ENCODE measurements around the gene FZD1.

The FZD1 gene

DNA sequence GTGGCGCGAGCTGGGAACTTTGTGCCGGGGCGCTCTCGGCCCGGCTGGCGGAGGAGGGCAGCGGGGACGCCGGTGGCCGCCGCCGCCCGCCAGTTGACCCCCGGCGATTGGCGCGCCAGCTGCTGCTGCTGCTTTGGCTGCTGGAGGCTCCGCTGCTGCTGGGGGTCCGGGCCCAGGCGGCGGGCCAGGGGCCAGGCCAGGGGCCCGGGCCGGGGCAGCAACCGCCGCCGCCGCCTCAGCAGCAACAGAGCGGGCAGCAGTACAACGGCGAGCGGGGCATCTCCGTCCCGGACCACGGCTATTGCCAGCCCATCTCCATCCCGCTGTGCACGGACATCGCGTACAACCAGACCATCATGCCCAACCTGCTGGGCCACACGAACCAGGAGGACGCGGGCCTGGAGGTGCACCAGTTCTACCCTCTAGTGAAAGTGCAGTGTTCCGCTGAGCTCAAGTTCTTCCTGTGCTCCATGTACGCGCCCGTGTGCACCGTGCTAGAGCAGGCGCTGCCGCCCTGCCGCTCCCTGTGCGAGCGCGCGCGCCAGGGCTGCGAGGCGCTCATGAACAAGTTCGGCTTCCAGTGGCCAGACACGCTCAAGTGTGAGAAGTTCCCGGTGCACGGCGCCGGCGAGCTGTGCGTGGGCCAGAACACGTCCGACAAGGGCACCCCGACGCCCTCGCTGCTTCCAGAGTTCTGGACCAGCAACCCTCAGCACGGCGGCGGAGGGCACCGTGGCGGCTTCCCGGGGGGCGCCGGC lies 870 bp downstream of the FZD1 start:
- DNase-seq (ENCODE audit: low read depth in 2 of 2), result no peak

DNA sequence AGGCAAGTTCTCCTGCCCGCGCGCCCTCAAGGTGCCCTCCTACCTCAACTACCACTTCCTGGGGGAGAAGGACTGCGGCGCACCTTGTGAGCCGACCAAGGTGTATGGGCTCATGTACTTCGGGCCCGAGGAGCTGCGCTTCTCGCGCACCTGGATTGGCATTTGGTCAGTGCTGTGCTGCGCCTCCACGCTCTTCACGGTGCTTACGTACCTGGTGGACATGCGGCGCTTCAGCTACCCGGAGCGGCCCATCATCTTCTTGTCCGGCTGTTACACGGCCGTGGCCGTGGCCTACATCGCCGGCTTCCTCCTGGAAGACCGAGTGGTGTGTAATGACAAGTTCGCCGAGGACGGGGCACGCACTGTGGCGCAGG lies 1.4 kb downstream of the FZD1 start:
- no peak for DNase-seq (ENCODE audit: low read depth in 2 of 2)

DNA sequence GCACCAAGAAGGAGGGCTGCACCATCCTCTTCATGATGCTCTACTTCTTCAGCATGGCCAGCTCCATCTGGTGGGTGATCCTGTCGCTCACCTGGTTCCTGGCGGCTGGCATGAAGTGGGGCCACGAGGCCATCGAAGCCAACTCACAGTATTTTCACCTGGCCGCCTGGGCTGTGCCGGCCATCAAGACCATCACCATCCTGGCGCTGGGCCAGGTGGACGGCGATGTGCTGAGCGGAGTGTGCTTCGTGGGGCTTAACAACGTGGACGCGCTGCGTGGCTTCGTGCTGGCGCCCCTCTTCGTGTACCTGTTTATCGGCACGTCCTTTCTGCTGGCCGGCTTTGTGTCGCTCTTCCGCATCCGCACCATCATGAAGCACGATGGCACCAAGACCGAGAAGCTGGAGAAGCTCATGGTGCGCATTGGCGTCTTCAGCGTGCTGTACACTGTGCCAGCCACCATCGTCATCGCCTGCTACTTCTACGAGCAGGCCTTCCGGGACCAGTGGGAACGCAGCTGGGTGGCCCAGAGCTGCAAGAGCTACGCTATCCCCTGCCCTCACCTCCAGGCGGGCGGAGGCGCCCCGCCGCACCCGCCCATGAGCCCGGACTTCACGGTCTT lies 1.9 kb downstream of the FZD1 start:
- DNase-seq (ENCODE audit: low read depth in 2 of 2), result no peak

DNA sequence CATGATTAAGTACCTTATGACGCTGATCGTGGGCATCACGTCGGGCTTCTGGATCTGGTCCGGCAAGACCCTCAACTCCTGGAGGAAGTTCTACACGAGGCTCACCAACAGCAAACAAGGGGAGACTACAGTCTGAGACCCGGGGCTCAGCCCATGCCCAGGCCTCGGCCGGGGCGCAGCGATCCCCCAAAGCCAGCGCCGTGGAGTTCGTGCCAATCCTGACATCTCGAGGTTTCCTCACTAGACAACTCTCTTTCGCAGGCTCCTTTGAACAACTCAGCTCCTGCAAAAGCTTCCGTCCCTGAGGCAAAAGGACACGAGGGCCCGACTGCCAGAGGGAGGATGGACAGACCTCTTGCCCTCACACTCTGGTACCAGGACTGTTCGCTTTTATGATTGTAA lies 2.5 kb downstream of the FZD1 start:
- no peak for DNase-seq (ENCODE audit: low read depth in 2 of 2)

DNA sequence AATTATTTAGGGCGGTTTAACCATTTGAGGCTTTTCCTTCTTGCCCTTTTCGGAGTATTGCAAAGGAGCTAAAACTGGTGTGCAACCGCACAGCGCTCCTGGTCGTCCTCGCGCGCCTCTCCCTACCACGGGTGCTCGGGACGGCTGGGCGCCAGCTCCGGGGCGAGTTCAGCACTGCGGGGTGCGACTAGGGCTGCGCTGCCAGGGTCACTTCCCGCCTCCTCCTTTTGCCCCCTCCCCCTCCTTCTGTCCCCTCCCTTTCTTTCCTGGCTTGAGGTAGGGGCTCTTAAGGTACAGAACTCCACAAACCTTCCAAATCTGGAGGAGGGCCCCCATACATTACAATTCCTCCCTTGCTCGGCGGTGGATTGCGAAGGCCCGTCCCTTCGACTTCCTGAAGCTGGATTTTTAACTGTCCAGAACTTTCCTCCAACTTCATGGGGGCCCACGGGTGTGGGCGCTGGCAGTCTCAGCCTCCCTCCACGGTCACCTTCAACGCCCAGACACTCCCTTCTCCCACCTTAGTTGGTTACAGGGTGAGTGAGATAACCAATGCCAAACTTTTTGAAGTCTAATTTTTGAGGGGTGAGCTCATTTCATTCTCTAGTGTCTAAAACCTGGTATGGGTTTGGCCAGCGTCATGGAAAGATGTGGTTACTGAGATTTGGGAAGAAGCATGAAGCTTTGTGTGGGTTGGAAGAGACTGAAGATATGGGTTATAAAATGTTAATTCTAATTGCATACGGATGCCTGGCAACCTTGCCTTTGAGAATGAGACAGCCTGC lies 3.1 kb downstream of the FZD1 start:
- DNase-seq (ENCODE audit: low read depth in 2 of 2), result no peak

DNA sequence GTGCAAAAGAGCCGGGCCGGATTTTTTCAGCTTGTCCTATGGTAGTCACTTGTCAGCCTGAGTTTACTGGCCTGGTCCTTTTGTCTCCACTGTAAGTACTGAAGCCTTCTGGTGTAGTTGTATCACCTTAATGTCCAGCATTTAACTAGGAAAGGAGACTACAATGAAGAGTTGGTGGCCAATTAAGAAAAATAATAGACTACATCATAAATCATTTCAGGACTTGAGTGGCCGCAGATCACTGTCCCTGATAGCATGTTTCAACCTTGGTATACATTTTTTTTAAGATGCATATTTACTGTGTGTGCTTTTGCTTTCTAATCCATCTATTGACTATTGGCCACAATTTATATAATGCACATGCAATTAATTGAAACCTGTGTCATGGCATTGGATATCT lies 6.1 kb downstream of the FZD1 start:
- no peak for DNase-seq (ENCODE audit: low read depth in 2 of 2)

DNA sequence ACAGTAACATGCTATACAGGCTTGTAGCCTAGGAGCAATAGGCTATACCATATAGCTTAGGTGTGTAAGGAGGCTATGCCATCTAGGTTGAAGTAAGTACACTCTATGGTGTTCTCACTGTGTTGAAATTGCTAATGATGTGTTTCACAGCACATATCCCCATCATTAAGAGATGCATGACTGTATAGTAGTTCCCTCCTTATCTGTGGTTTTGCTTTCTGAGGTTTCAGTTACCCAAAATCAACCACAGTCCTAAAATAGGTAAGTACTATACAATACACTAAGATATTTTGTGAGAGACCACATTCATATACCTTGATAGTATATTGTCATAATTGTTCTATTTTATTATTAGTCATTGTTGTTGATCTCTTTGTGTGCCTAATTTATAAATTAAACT lies 12.7 kb downstream of the FZD1 start:
- no peak for DNase-seq (ENCODE audit: low read depth in 2 of 2)

DNA sequence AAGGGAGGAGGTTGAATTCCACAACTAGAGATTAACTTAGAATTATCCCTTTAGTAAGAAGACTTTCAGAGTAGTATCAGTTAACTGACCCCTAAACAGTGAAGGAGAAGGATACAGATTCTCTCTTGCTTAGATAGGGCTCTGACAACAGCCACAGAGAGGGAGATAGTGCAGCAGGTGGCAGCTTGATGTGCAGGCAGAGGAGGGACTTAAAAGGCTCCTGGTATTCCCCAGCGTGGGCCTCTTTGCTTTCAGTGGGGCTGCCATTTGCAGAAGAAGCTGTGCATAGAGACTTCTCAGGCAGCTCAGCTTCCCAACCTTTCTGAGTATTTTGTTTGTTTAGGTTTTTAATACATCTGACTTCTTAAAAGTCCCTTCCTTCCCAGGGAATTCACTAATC lies 16.0 kb downstream of the FZD1 start:
- DNase-seq (ENCODE audit: low read depth in 2 of 2), result no peak

DNA sequence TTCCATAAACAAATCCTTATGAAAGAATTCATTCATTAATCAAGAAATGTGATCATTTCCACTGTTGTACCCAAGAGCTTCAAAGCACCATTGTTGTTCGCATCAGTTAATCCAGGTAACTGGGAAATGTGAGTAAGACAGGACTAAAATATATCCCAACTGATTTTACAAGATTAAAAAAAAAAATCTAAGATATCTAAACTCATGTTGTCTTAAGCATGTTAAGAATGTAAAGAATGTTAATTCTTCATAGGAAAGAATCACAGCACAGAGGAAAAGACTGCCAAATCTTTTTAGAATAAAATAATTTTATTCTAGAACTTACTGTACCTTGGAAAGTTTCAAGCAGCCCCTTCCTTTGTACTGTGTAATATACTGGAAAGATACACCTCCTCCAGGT lies 16.4 kb downstream of the FZD1 start:
- no peak for DNase-seq (ENCODE audit: low read depth in 2 of 2)

DNA sequence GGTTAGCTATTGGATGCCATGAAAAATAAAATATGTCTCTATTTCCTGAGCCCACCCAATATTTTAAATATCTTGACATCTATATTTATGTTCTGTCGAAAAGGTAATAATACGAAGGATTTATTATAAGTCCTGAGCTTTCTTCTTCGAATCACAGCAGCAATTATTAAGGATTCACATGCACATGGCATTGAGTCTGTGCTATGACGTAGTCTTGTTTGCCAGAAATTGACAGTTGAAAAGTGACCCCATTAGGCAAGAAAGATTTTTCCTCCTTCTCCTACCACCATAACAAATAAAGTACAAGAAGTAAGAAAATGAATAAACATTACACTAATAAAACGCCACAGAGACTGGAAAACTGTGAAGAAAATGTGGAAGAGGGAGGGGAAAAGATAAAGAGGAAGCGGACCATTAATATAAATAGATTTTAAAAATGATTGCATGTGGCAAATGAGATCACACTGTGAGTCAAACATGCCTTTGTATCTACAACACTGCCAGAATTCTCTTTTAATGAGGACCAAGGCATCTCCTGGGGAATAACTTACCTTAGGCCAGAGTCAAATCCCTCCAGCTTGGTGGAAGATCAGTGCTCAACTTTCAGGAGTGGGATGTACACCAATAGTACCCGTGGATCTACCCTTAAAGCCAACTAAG lies 21.6 kb downstream of the FZD1 start:
- DNase-seq (ENCODE audit: low read depth in 2 of 2), result no peak

DNA sequence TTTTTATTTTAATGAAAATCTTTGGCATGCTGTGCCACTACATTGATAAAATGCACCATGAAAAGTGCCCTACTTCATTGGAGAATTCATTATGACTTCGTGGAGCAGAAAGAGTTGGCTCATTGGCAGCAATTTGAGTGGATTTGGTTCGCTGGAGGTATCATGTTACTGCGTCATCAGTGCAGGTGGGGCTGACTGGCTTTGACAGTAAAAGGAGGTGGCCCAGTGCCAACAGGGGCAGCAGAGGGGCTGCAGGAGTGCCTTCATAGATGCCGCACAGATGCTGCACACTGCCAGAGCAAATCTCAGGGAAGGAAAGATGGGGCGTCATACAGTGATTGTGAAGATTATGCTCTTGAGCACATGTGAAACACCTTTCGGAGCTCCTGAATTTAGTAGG lies 22.2 kb downstream of the FZD1 start:
- DNase-seq (ENCODE audit: low read depth in 2 of 2), result no peak

DNA sequence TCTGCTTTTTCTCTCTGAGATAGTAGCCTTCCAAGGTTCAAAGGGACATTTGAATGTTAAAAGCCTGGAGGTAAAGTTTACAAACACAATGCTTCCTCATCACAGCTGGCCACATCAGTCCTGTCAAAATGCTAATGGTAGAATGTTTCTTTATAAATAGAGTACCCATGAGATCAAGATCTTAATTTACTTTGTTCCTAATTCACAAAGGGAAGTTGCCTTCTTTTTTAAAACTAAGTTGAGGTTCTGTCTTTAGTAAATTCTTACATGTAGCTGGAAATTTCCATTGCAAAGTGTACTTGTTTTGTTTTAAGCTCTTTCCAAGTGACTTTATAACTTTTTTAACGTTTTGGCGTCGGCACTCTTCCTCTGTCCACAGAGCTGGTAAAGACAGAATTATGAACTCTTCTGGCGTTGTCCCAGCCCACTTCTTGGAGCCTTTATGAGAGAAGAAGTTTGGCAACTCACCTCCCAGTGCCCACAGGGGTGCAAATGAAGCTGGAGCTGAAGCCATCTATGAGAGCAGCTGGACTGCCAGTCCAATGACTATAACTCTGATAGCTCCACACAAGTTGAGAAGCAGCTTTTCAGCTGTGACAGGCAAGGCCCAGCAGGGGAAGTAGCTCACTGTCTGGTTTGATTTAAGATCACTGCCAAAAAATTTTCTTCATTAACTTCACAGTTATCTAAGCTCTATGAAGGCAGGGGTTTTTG lies 23.3 kb downstream of the FZD1 start:
- DNase-seq (ENCODE audit: low read depth in 2 of 2), result no peak

DNA sequence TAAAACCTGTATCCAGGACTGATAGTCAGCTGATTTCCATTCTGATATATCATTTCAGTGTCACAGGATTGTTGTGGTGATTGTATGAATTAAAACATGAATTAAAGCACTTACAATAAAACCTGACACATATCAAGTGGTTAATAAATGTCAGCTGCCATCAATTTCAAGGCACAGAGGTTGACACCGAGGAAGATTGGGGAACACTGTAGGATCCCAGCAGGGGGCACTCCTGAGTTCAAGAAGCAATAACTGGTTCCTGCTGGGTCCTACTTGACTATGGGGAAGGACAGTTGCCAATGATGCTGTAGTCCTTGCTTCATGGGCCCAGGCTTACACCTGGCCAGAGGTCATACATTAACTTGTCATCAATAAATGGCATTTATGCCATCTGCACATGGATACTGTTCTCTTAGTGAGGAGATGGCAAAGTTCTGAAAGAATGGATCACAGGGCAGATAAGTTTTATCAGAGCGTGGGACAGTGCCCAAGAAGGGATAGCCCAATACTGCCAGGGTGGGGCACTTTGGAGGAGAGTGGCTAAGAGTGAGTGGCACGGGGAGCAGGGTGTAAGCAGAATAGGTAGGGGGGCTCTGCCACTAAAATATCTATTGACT lies 24.1 kb downstream of the FZD1 start:
- no peak for DNase-seq (ENCODE audit: low read depth in 2 of 2)

DNA sequence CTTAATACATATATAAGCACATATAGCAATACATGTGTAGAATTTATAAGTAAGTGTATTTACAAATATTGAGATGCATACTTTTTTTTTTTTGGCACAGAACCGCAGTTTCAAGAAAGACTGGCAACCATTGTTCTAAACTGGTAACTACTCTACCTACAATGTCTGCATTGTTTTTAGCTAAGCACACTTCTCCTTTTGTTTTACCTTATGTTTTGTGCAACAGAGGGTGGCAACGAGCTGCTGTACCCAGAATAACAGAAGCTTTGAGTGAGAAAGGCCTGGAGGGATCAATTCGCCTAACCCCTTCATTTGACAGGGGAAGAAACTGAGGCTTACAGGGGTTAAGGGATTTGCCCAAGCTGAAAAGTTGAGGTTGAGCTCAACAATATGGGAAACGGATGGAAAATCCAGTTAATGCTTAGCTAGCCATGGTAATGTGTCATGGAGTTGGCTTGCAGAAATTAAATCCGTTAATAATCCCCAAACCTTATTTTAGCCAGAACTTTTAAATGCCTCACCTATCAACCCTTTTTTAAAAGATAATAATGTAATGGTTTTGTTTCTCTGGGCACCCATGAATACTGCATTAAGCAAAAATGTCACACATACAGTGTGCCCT lies 25.5 kb downstream of the FZD1 start:
- no peak for DNase-seq (ENCODE audit: low read depth in 2 of 2)

DNA sequence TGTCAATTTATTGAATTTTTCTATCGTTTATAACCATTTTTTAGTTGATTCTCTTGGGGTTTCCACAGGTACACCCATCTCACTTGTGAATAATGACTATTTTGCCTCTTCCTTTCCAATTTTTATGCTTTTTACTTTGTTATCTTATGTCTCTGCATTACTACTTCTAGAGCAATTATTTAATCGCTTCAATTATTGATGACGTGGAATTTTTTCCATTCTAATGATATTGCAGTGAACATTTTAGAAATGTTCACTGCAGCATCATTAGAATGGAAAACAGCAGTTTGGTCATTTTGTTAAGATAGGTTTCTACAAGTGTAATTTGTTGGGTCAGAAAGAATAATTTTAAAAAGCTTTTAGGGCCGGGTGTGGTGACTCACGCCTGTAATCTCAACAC lies 27.1 kb downstream of the FZD1 start:
- no peak for DNase-seq (ENCODE audit: low read depth in 2 of 2)

DNA sequence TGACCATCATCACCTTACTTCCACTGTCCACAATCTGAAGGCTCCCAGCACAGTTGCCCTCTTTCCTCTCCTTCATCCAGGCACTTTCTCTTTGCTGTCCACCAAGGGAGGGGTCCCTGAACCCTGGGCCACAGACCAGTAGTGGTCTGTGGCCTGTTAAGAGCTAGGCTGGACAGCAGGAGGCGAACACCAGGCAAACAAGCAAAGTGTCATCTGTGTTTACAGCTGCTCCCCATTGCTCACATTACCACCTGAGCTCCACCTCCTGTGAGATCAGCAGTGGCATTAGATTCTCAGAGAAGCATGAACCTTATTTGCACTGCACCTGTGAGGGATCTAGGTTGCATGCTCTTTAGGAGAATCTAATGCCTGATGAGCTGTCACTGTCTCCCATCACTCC lies 27.7 kb downstream of the FZD1 start:
- DNase-seq (ENCODE audit: low read depth in 2 of 2), result no peak

DNA sequence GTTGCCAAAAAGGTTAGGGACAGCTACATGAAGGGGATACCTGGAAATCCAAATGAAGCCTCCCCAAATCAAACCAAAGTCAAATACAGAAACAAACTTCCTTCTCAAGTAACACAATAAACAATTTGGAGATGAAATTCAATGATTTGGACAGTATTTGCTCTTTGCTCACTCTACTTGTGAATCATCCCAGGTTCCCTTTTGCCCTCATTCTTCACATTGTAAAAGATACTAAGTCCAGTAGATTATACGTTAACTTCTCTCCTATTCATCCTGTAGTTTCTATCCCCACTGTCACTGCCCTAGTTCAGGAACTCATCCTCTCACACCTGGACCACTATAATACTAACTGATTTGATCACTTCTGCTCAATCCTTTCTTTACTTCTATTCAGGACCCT lies 28.3 kb downstream of the FZD1 start:
- no peak for DNase-seq (ENCODE audit: low read depth in 2 of 2)

DNA sequence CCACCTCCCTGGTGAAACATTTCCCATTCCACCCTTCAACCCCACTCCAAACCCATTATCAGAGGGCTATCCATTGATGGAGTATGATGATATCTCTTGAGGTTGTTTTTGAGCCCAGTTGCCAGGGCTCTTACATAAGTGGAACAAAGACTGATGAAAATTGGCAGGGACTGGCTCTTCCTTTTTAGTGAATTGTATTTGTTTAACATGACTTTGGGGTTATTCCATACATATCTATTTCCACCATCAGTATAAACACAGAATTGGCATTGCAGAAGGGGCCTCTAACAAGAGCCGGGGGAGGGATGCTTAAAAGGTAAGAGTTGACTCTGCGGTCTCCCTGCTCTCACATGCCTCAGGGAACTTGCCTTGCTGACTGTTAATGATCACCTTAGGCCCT lies 28.9 kb downstream of the FZD1 start:
- no peak for DNase-seq (ENCODE audit: low read depth in 2 of 2)

DNA sequence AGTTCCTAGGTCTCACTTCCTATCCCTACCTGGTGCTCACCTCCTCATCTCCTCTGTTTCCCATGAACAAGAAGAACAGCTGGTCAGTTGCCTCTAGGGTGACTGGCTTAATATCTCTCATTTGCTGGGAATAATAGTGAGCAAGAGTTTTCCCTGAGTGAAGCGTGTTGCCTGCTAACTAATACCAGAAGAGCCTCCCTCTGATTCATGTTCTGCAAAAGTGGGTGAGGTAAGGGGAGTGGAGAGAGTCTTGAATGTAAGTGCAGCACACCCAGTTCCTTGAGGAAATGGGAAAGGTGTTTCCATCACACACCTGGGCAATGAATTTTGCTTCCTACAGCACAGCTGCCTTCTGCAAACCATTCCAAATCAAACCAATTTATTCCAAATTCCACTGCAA lies 29.6 kb downstream of the FZD1 start:
- no peak for DNase-seq (ENCODE audit: low read depth in 2 of 2)

DNA sequence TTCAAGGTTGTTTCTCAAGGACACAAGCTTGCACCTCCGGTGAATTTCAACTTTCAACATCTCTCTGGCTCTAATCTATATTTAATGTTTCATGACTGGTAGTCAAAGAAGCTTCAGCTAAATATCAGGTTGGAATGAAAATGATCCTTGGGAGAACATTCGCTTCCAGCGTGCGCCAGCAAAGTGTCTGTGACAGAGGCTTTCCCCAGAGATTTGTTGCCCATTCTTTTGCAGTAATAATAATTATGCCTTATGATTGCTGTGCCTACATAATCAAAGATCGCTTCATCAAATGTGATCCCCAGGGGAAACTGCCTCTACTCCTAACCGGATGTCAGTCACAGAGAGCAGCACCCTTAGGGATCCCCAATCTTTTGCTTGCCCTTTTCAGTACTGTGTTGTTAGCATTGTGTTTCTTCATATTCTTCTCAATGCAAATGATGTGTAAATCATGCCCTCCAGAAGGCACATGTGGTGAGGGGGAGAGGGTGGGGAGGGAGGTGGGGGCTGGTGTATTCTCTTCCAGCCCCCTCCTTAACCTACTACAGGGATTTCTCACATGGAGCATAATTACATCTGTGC lies 30.5 kb downstream of the FZD1 start:
- DNase-seq (ENCODE audit: low read depth in 2 of 2), result no peak

DNA sequence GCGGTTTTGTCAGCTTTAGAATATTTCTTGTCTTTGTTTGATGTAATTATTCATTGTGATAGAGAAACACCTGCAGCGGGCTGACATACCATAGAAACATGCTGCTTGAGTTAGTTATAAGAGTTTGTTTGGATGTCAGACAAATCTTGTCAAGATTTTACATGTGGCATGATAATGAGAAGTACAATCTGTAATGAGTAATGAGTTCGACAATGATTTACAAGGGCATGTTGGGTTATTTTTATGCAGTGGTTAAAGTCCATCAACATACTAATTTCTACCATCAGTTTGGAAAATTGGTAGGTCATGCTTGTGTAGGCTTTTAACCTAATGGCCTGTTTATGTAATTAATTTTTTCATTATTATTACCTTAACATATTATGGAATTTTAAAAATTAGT lies 31.3 kb downstream of the FZD1 start:
- DNase-seq (ENCODE audit: low read depth in 2 of 2), result no peak
